GM10847 (cell line): ENCODE results near the gene AP3B1.

Source experiments
- POLR2A ChIP-seq: IDR thresholded peaks from 2 replicates; pipeline ENCODE4 v1.6.1; 2011; ENCODE audit not compliant: insufficient read length; ENCODE audit errors: extremely low read depth

AP3B1 gene

GRCh38 chr5:78126536-78126935 lies 168.0 kb downstream of the AP3B1 start:
- TF ChIP-seq POLR2A: no peak

GRCh38 chr5:78116167-78116566 lies 178.3 kb downstream of the AP3B1 start:
- no peak for TF ChIP-seq POLR2A

GRCh38 chr5:78113689-78114264 lies 180.7 kb downstream of the AP3B1 start:
- TF ChIP-seq POLR2A: no peak

- no peak for TF ChIP-seq POLR2A
These were observed 181.6 kb downstream of the AP3B1 start for GRCh38 chr5:78112931-78113330.

DNA sequence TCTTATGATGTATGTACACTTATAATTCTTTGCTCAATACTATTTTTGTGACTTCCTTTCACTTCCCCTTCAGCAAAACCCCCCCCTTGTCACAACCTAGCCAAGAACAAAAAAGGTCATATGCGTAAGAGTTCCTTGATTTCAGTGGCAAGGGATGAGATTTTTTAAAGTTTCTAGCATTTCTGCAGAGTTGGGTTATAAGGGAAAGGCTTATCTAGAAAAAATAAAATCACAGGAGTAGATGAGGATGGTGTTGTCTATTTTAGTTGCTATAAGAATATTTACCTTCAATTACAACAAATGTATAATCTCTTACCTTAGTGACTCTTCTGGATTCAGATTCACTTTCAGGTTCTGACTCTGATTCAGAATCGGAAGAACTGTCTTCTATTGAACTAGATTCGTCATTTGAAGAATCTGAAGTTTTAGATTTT lies 184.6 kb downstream of the AP3B1 start:
- no peak for TF ChIP-seq POLR2A

DNA sequence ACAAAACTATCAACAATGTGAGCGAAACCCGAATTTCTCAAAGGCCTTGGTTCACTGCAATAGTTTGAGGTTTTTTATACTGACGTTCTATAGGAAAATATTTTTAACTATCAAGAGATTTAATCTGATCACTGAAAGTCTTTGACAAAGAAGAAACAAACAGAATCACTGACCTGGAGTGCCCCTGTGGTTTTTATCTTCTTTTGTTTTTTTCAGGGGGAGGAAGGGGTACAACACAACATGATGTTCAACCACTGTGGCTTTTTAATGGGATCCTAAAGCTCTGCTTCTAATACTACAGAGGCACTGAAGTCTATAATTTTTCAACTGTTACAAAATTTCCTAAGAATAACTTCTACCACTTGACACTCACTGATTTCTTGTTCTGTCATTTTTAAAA lies 185.9 kb downstream of the AP3B1 start:
- TF ChIP-seq POLR2A: no peak

- no peak for TF ChIP-seq POLR2A
These were observed 191.1 kb downstream of the AP3B1 start for GRCh38 chr5:78103232-78103918.

GRCh38 chr5:78102500-78102899 lies 192.0 kb downstream of the AP3B1 start:
- TF ChIP-seq POLR2A: no peak

GRCh38 chr5:78095125-78095524 lies 199.4 kb downstream of the AP3B1 start:
- TF ChIP-seq POLR2A: no peak

- no peak for TF ChIP-seq POLR2A
These were observed 204.5 kb downstream of the AP3B1 start for GRCh38 chr5:78090002-78090401.

DNA sequence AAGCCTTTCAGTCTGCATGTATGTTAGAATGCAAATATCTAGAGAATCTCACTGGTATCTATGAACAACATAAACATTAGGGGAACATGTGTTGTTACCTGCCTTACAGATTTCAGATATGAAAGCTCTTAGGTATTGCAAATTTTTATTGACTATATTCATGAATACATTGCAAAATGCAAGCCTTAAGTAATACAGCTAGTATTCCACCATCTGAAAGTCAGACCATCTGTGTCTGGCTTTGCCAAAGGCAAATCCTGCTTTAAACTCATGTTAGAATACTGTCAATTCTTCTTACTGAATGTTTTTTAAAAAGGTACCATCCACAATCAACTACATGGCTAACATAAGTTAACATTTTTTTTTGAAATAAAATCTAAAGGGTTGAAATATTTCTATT lies 215.6 kb downstream of the AP3B1 start:
- TF ChIP-seq POLR2A: no peak

- TF ChIP-seq POLR2A: no peak
These were observed 217.0 kb downstream of the AP3B1 start for GRCh38 chr5:78077369-78078068.

DNA sequence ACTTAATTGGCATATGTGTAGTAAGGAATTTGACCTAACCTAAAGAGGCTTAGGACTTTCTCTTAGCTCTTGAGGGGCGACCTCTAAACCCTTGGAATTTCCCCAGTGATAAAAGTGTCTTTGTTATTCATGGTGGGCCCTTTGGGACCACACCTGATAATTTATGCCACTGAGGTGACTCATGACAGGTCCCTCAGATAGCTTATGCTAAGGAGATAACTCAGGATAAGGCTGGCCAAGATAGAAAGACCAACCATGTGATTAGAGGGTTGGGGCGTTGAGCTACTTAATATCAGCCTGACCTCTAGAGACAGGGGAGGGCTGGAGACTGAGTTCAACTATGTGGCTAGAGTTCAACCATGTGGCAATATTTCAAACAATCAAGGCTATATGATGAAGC lies 218.1 kb downstream of the AP3B1 start:
- TF ChIP-seq POLR2A: no peak

GRCh38 chr5:78075301-78075700 lies 219.2 kb downstream of the AP3B1 start:
- TF ChIP-seq POLR2A: no peak

DNA sequence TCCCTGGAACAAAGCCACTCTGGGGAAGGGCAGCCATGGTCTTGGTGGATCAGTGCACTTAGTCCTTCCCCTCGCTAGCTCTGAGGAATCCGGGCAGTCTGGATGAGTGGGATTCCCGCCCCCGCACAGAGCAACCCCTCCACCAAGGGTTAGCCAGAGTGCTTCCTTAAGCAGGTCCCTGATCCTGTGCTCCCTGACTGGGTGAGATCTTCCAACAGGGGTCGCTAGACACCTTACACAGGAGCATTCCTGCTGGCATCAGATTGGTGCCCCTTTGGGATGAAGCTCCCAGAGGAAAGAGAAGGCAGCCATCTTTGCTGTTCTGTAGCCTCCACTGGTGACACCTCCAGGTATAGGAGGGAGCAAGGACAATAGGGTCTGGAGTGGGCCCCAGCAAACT lies 228.8 kb downstream of the AP3B1 start:
- TF ChIP-seq POLR2A: no peak

- no peak for TF ChIP-seq POLR2A
These were observed 229.5 kb downstream of the AP3B1 start for GRCh38 chr5:78064941-78065472.

DNA sequence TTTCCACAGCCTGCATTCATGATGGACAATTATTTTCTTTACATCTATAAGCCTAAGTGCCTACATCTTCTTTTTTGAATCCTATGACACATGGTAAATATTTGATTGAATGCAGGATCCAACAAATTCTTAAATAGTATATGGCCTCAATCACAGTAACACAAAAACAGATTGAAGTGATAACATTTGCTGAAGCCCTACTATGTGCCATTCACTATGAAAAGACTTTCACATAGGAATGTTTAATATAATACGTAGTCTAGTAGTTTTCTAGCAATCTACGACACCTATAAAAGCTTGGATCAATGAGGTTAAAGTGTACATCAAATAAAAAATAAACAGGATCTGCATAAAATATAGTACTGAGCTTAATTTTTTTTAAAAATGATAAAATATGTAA lies 231.0 kb downstream of the AP3B1 start:
- TF ChIP-seq POLR2A: no peak

DNA sequence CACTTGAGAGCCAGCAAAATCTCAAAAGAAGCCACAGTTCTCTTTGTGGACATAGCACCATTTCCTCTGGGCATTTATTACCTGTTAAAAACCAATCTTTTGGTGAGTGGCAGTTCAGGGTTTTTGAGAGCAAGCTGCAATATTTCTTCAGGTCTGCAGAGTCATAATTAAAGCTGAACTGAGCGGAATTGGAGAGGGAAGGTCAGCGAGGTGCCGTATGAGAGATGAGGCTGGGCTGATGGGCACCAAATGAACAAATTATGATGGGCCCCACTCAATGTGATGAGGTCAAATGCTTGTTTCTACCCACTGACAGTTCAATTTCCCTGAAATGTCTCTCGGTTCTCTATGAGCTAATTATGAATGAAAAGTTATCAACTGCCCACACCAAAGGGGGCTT lies 231.9 kb downstream of the AP3B1 start:
- TF ChIP-seq POLR2A: no peak
